Measurements from ENCODE around the gene GALNS.

Gene GALNS

GRCh38 chr16:88855176-88855575 is 1.6 kb downstream of the GALNS start:
- H3K4me3 ChIP-seq (ENCODE audit: low read depth, low read length), result no peak overlapping the region

DNA sequence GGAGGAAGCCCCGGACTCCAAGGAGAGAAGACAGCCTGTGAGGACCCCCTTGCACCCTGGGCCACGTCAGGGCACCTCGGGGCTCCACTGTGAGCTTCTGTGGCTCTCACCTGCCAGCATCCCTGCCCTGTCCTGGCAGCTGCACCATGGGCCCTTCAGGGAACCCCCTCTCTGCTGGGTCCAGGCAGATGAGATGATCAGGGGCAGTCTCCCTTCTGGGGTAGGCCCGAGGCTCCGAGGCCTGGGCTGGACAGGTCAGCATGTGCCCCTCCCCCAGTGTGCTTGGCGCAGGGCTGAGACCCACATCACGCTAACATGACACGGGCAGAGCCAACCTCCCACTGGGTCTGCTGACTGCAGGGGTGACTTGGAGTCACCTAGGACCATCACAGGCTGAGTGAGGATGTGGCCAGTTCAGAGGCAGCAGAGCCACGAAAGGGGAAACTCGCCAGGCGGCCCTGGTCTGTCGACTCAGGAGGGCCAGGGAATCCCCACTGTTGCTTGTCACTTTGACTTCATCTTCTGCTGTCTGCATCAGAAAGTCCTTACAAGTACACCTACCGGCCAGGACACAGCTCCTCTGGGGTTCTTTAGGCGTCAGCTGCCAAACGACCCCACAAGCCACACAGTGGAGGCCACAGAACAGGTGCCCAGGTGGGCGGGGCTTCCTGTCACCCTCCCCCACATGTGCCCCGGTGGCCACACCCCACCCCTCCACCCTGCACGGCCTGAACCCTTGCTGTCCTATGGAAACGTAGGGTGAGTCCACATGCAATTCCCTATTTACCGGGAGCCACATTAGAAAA is 2.2 kb downstream of the GALNS start:
- TF ChIP-seq, protein P1, sequence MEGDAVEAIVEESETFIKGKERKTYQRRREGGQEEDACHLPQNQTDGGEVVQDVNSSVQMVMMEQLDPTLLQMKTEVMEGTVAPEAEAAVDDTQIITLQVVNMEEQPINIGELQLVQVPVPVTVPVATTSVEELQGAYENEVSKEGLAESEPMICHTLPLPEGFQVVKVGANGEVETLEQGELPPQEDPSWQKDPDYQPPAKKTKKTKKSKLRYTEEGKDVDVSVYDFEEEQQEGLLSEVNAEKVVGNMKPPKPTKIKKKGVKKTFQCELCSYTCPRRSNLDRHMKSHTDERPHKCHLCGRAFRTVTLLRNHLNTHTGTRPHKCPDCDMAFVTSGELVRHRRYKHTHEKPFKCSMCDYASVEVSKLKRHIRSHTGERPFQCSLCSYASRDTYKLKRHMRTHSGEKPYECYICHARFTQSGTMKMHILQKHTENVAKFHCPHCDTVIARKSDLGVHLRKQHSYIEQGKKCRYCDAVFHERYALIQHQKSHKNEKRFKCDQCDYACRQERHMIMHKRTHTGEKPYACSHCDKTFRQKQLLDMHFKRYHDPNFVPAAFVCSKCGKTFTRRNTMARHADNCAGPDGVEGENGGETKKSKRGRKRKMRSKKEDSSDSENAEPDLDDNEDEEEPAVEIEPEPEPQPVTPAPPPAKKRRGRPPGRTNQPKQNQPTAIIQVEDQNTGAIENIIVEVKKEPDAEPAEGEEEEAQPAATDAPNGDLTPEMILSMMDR (IDR thresholded peaks at IDR 0.05; ENCODE audit: borderline replicate concordance, insufficient read depth, low read depth, low read length), result no peak
- H3K4me3 ChIP-seq (ENCODE audit: low read depth, low read length), result no peak overlapping the region

More at GRCh38 chr16:88855176-88855575, 1.6 kb downstream of the GALNS start:
- TF ChIP-seq, protein P1 (IDR thresholded peaks at IDR 0.05; ENCODE audit: borderline replicate concordance, insufficient read depth, low read depth, low read length), result no peak

- TF ChIP-seq, protein P1 (IDR thresholded peaks at IDR 0.05; ENCODE audit: borderline replicate concordance, insufficient read depth, low read depth, low read length), result no peak
- H3K4me3 ChIP-seq (ENCODE audit: low read depth, low read length), result no peak overlapping the region
Measured at GRCh38 chr16:88853325-88853941, 3.3 kb downstream of the GALNS start.

- H3K4me3 ChIP-seq (ENCODE audit: low read depth, low read length), result no peak overlapping the region
- TF ChIP-seq, protein P1 (IDR thresholded peaks at IDR 0.05; ENCODE audit: borderline replicate concordance, insufficient read depth, low read depth, low read length), result no peak
Measured at GRCh38 chr16:88851616-88852015, 5.1 kb downstream of the GALNS start.

DNA sequence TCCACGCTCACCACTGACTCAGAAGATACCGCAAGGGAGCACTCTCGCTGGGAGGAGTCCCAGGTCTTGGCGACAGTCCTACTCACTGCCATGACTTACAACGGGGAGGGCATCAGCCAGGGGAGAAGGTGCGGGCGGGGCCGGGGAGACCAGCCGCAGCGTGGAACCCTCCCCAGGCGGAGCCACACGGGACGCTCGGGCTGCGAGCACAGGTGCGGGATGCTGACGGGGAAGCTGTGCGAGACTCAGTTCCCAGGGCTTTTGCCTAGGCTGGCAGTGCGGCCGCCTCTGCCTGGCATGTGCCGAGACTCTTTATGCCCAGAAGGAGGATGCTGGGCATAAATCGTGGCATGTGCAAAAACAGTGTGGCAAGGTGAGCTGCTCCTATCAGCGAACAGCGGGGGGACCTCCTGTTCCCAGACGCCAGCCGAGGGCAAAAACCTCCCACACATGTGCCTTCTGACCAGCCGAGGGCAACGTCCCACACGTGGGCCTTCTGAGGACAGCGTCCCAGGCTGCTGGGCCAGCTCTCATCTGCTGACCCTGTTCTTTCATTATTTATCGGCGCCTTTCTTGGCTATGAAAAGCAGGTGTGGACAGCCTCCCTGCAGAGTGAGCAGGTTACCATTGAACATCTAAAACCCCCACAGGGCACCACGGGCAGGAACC is 6.1 kb downstream of the GALNS start:
- TF ChIP-seq, protein P1 (IDR thresholded peaks at IDR 0.05; ENCODE audit: borderline replicate concordance, insufficient read depth, low read depth, low read length), result no peak
- no peak overlapping the region for H3K4me3 ChIP-seq (ENCODE audit: low read depth, low read length)

DNA sequence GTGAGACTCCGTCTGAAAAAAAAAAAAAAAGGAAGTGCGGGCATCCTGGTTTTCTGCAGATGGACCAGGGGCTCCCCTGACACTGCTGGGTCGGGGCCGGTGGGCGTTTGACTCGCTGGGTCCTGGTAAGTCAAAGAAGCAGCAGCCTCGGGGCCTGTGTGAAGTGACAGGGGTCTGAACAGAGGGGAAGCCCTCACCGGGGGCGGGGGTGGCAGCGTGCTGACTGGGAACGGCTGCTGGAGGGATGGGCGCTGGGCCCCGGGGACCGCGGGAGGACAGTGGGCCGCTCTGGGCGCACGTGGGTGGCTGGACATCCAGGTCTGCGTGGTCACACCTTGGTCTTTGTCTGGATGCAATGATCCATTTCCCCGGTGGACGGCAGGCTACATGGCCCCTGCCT is 8.2 kb downstream of the GALNS start:
- H3K4me3 ChIP-seq (ENCODE audit: low read depth, low read length), result no peak overlapping the region
- TF ChIP-seq, protein P1 (IDR thresholded peaks at IDR 0.05; ENCODE audit: borderline replicate concordance, insufficient read depth, low read depth, low read length), result no peak
